Ovary (tissue), 9 donors: Measurements from ENCODE around the gene ZBTB34. TPM values are rescaled to one million over a fixed set of nuclear protein-coding genes. Genes with fewer than 3 reads are reported as not detected.

Source experiments
- DNase-seq, 5 donors: peaks; one replicate each; pipeline ENCODE4 v3.0.0-alpha.2; 2019 to 2020
- H3K27ac ChIP-seq, 2 donors: fragments of 200-600 bp; one replicate each; pipeline versions ENCODE4 v1.5.1 to v1.8.0; 2019 to 2022
- H3K27me3 ChIP-seq: fragments of 200-600 bp; one replicate; pipeline ENCODE4 v1.8.0; 2022
- H3K36me3 ChIP-seq: fragments of 200-600 bp; sonication (generic); one replicate; pipeline ENCODE4 v1.5.1; 2019
- H3K4me1 ChIP-seq: one replicate; pipeline ENCODE4 v1.8.1; 2013; ENCODE audit warnings: mild to moderate bottlenecking, moderate library complexity; ENCODE audit not compliant: insufficient read depth
- H3K4me3 ChIP-seq: fragments of 200-600 bp; sonication (generic); one replicate; pipeline ENCODE4 v1.5.1; 2017
- H3K9me3 ChIP-seq, 2 donors: fragments of 200-600 bp in 1 of 2; sonication (generic) in 1 of 2; one replicate each; pipeline versions ENCODE4 v1.5.1 to v1.8.1; 2013 to 2019; ENCODE audit warnings: mild to moderate bottlenecking in 1 of 2, moderate library complexity in 1 of 2
- EP300 ChIP-seq: sonication (generic); formaldehyde crosslinking; IDR thresholded peaks from one replicate; pipeline ENCODE4 v1.6.1; 2017; ENCODE audit warnings: antibody characterized with exemption
- POLR2A ChIP-seq: fragments of 450-650 bp; IDR thresholded peaks from one replicate; pipeline ENCODE4 v1.6.1; 2017; ENCODE audit warnings: antibody characterized with exemption, mild to moderate bottlenecking, moderate library complexity
- WGBS, 3 donors: extraction: QIAGEN DNeasy Blood & Tissue Kit in 1 of 3; methylation state at CpG; one replicate each; pipeline versions ENCODE4 v1.1.5 to v1.1.7; 2013 to 2017; 5-methylcytosine and 5-hydroxymethylcytosine counted together
- intact Hi-C, 4 donors: fragments of 100-400 bp; cut with DNase I; formaldehyde crosslinking; loops; one replicate each; pipeline versions ENCODE4 v1.11.0 to v1.15.1; 2022 to 2023
- polyA plus RNA-seq, 2 donors: library from polyadenylated mRNA; stranded (reverse); fragments of 200-250 nt in 1 of 2; fragments of 350-450 nt in 1 of 2; fragmentation: Illumina TruSeq in 1 of 2; extraction: RNeasy Lipid Tissue Mini Kit (QIAGEN cat#74804) in 1 of 2; gene quantifications; one replicate each; pipeline ENCODE4 v1.2.3, GENCODE V29; 2013 to 2014
- total RNA-seq, 7 donors: library from RNA; depleted of rRNA in 2 of 7; stranded (reverse); fragments of >200 nt in 2 of 7; fragmentation: NEBNext Ultra II Directional in 3 of 7; extraction: Animal tissue kit (Norgen Biotek cat#: 25700) in 3 of 7; gene quantifications; one replicate each; pipeline versions ENCODE4 v1.1.0 to v1.2.4, GENCODE V29; 2016 to 2023
- TF ChIP-seq, protein P1 (sequence below), 3 donors: fragments of 450-650 bp in 2 of 3; fragments of 200-600 bp in 1 of 3; IDR thresholded peaks; one replicate each; pipeline versions ENCODE4 v1.5.1 to v1.8.0; 2016 to 2022; ENCODE audit warnings: antibody characterized with exemption in 3 of 3, mild to moderate bottlenecking in 1 of 3
- donor health status: DM: no; HTN: no; CAD: no; lungs with moderate emphysema.
- donor health status: DM: no; HTN: no; CAD: no.
- donor health status: Bipolar disorder and iron deficiency.
- donor health status: DM: yes; HTN: yes; CAD: no.
- donor health status: DM: no; HTN: no; CAD: no.
- donor health status: DM: yes; HTN: yes; CAD: no.

The ZBTB34 gene
- total and polyA plus RNA-seq, 9 donors = 3.4 to 10.0 (median 8.7) TPM

DNA sequence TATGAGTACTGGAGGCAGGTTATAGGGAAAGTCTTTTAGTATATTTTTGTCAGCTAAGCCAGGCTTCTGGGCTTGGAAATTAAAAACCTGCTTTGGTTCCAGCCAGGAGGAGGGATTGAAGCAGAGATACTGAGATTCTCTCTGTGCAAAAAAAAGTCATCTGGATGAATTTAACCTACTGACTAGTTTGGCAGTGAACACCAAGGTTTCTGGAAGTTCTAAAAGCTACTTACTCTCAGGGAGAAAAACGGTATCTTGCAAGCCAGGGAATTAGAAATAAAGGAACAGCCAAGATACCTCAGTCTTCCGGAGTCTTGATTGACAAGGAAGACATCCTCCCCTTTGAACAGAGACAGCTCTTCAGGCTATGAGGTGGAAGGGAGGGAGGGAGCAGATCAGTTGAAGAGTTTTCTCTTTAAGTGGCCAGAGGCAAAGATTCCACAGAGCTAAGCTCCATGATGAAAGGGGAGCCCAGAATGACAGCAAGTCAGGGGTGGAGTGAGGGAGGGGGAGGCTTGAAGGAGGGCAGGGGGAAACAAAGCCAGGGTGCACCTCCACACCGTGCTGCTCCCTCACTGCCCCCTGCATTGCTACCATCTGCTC lies 8.3 kb upstream of the ZBTB34 start:
- H3K9me3 ChIP-seq = no peaks in the 10 kb centered on the region
- no peak for DNase-seq
- H3K27ac ChIP-seq = no peak overlapping the region
- 19 to 22% (median 19%) methylated on average over 3 of the region's 3 CpGs for WGBS, 3 donors
- no peaks in the 10 kb centered on the region for H3K27me3 ChIP-seq
- TF ChIP-seq EP300 = no peak
- TF ChIP-seq, protein P1, sequence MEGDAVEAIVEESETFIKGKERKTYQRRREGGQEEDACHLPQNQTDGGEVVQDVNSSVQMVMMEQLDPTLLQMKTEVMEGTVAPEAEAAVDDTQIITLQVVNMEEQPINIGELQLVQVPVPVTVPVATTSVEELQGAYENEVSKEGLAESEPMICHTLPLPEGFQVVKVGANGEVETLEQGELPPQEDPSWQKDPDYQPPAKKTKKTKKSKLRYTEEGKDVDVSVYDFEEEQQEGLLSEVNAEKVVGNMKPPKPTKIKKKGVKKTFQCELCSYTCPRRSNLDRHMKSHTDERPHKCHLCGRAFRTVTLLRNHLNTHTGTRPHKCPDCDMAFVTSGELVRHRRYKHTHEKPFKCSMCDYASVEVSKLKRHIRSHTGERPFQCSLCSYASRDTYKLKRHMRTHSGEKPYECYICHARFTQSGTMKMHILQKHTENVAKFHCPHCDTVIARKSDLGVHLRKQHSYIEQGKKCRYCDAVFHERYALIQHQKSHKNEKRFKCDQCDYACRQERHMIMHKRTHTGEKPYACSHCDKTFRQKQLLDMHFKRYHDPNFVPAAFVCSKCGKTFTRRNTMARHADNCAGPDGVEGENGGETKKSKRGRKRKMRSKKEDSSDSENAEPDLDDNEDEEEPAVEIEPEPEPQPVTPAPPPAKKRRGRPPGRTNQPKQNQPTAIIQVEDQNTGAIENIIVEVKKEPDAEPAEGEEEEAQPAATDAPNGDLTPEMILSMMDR (IDR thresholded peaks at IDR 0.05) = no peak
- no peak for TF ChIP-seq POLR2A
- H3K36me3 ChIP-seq = no peaks in the 10 kb centered on the region
- H3K4me3 ChIP-seq = no peak overlapping the region
- H3K4me1 ChIP-seq = no peaks in the 10 kb centered on the region
- intact Hi-C loops = no loop called here

DNA sequence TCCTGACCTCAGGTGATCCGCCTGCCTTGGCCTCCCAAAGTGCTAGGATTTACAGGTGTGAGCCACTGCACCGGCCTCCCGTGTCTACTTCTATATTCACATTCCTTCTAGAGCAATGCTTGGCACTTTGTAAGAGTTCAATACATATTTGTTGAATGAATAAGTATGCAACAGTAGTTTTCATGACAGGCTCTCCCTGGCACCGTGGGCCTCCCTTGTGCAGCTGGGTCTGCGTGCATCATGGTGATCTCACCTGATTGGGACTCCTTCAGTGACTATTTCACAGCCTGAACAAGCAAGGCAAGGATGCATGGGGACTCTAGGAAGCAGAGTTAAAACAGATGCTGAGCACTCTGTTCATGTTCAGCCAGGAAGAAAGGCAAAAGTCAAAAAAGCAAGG lies 6.8 kb upstream of the ZBTB34 start:
- no peak for DNase-seq
- intact Hi-C loops = no loop called here
- Histone ChIP-seq H3K4me1 (no peaks in the 10 kb centered on the region), H3K9me3 (no peaks in the 10 kb centered on the region), H3K4me3 (no peak overlapping the region), H3K27ac (no peak overlapping the region), H3K27me3 (no peaks in the 10 kb centered on the region), H3K36me3 (no peaks in the 10 kb centered on the region)
- WGBS, 3 donors = 79 to 83% (median 79%) methylated on average over 5 of the region's 5 CpGs
- TF ChIP-seq POLR2A (no peak), EP300 (no peak)
- TF ChIP-seq, protein P1 (IDR thresholded peaks at IDR 0.05) = no peak

DNA sequence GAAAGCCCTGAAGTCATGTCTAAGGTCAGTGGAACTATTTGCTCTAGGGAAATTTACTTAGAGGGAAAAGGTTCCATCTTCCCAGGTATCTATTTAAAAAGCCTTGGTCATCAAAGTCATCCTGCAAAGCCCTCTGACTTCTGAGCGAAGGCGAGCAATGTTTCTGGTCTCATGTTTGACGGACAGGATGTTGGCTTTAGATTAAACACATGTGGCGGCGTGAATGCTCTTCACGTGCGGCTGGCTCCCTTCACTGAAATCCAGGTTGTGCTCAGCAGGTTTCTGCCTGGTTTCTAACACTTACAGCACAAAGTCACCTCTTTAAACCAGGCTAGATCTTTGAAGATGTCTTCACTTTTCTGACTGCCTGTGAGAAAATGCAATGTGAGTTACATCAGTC lies 5.7 kb upstream of the ZBTB34 start:
- Histone ChIP-seq H3K4me1 (no peaks in the 10 kb centered on the region), H3K4me3 (no peak overlapping the region), H3K27me3 (no peaks in the 10 kb centered on the region), H3K27ac (no peak overlapping the region), H3K36me3 (no peaks in the 10 kb centered on the region), H3K9me3 (no peaks in the 10 kb centered on the region)
- no peak for DNase-seq
- TF ChIP-seq, protein P1 (IDR thresholded peaks at IDR 0.05) = no peak
- TF ChIP-seq POLR2A (no peak), EP300 (no peak)
- WGBS, 3 donors = 26 to 45% (median 27%) methylated on average over 7 of the region's 7 CpGs
- intact Hi-C loops = no loop called here

DNA sequence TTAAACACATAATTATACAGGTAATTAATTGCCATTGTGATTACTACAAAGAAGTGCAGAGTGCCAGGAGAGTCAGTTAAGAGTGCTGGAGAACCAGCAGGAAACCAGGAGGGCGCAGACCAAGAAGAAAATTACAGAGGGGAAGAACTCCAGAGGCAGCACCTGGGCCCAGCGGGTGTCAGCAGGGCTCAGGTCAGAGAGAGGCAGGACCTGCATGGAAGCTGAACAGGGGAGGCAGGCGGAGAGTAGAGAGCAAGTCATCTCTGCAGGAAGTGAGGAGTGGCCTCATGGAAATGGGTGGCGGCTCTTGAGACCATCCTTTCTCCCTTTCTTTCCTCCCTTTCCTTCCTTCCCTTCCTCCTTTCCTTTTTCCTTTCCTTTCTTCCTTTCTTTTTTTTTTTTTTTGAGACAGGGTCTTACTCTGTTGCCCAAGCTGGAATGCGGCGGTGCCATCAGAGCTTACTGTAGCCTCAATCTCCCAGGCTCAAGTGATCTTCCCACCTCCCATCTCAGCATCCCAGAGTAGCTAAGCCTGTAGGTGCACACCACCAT lies 4.0 kb upstream of the ZBTB34 start:
- no peak for TF ChIP-seq EP300
- DNase-seq = no peak
- 81 to 87% (median 81%) methylated on average over 6 of the region's 6 CpGs for WGBS, 3 donors
- no peak overlapping the region for H3K4me3 ChIP-seq
- no peaks in the 10 kb centered on the region for H3K9me3 ChIP-seq
- H3K36me3 ChIP-seq = no peaks in the 10 kb centered on the region
- peaks cover 3% of the 10 kb centered on the region for H3K4me1 ChIP-seq
- intact Hi-C loops = no loop called here
- H3K27me3 ChIP-seq = no peaks in the 10 kb centered on the region
- H3K27ac ChIP-seq = no peak overlapping the region

DNA sequence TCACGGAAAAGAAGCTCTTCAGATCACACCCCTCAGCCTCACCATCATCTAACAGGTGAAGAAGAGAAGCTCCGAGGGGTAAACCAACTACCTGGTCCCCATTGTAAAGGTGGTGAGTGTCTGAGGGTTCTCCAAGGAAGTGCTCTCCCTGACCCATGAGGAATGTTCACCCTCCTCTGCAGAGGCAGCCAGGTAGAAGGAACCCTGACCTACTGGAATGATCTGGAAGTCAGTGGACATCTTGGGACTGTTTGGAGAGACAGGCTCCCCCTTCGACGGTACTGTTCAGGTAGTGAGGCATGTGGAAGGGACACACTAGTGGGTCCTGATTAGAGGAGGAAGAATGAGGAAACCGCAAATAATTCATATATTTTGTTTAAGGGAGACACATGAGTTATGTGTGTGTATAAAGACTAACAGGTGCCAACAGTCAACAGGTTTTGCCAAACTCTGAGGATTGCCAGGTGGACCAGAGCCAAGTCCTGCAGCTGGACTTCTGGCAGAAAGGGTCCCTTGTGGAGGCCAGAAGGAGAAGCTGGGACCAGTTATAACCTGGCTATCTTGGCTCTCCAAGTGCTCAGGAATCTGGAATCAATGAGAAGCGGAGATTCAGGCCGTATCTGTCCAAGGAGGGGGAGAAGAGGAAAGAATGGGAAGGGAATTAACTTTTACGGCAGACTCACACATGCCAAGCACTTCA lies 3.0 kb upstream of the ZBTB34 start:
- no peak for TF ChIP-seq EP300
- WGBS, 3 donors = 30 to 34% (median 32%) methylated on average over 8 of the region's 8 CpGs
- intact Hi-C loops = no loop called here
- H3K9me3 ChIP-seq = no peaks in the 10 kb centered on the region
- no peaks in the 10 kb centered on the region for H3K36me3 ChIP-seq
- H3K4me1 ChIP-seq = peaks cover 9% of the 10 kb centered on the region
- H3K4me3 ChIP-seq = no peak overlapping the region
- no peaks in the 10 kb centered on the region for H3K27me3 ChIP-seq
- no peak overlapping the region for H3K27ac ChIP-seq
- no peak for DNase-seq
